Measurements from ENCODE around the gene PET100.

PET100 gene

GRCh38 chr19:7623725-7624603, 5.6 kb upstream of the PET100 start:
- in situ Hi-C loops (cut with MboI; ENCODE audit: low sequenced_read_pairs, unreplicated experiment): no loop called here
- no peak for DNase-seq (ENCODE audit: low spot score)
- TF ChIP-seq, protein P1, sequence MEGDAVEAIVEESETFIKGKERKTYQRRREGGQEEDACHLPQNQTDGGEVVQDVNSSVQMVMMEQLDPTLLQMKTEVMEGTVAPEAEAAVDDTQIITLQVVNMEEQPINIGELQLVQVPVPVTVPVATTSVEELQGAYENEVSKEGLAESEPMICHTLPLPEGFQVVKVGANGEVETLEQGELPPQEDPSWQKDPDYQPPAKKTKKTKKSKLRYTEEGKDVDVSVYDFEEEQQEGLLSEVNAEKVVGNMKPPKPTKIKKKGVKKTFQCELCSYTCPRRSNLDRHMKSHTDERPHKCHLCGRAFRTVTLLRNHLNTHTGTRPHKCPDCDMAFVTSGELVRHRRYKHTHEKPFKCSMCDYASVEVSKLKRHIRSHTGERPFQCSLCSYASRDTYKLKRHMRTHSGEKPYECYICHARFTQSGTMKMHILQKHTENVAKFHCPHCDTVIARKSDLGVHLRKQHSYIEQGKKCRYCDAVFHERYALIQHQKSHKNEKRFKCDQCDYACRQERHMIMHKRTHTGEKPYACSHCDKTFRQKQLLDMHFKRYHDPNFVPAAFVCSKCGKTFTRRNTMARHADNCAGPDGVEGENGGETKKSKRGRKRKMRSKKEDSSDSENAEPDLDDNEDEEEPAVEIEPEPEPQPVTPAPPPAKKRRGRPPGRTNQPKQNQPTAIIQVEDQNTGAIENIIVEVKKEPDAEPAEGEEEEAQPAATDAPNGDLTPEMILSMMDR (IDR thresholded peaks at IDR 0.05; ENCODE audit: borderline replicate concordance, control extremely low read depth, extremely low read depth, insufficient read depth, missing control alignments): no peak

DNA sequence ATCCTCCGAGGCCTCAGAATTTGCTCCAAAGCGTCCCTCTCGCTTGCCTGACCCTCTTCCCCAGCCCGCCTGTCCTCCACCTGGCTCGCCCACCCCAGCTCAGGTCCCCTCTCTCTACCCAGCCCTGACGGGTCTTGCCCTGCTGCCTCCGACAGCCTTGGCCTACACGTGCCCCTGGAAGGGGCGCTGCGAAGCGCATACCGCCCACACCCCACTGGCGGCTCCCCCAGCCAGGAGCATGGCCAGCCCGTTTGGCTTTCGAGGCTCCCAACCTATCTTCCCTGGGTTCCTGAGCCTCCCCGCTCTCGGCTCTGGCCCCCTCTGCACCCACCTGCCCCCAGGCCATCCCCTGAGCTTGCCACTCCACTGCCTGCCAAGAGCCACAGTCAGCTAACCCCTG, 4.8 kb upstream of the PET100 start:
- in situ Hi-C loops (cut with MboI; ENCODE audit: low sequenced_read_pairs, unreplicated experiment): no loop called here
- DNase-seq (ENCODE audit: low spot score): no peak
- TF ChIP-seq, protein P1 (IDR thresholded peaks at IDR 0.05; ENCODE audit: borderline replicate concordance, control extremely low read depth, extremely low read depth, insufficient read depth, missing control alignments): no peak

- in situ Hi-C loops (cut with MboI; ENCODE audit: low sequenced_read_pairs, unreplicated experiment): no loop called here
- TF ChIP-seq, protein P1 (IDR thresholded peaks at IDR 0.05; ENCODE audit: borderline replicate concordance, control extremely low read depth, extremely low read depth, insufficient read depth, missing control alignments): no peak
- DNase-seq (ENCODE audit: low spot score): no peak
These were observed 3.7 kb upstream of the PET100 start for GRCh38 chr19:7625763-7626372.

DNA sequence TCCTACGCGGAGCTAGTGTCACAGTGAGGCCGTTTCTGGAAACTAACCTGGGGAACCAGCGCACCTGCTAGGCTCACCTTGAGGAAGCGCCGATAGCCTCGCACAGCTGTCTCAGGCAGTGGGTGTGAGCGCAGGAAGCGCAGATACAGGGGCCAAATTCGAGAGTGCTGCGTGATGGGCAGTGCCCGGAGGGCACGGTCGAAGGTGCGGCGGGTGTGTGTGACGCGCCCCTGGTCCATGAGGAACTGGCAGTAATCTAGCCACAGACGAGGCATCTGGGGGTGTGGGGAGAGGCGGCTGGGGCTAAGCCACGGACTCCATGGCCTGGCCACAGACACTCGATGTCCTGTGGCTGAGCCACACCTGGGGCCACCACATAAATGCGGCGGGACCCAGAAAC, 2.4 kb upstream of the PET100 start:
- in situ Hi-C loops (cut with MboI; ENCODE audit: low sequenced_read_pairs, unreplicated experiment): no loop called here
- no peak for DNase-seq (ENCODE audit: low spot score)
- TF ChIP-seq, protein P1 (IDR thresholded peaks at IDR 0.05; ENCODE audit: borderline replicate concordance, control extremely low read depth, extremely low read depth, insufficient read depth, missing control alignments): no peak

- in situ Hi-C loops (cut with MboI; ENCODE audit: low sequenced_read_pairs, unreplicated experiment): no loop called here
- no peak for DNase-seq (ENCODE audit: low spot score)
- TF ChIP-seq, protein P1 (IDR thresholded peaks at IDR 0.05; ENCODE audit: borderline replicate concordance, control extremely low read depth, extremely low read depth, insufficient read depth, missing control alignments): no peak
These were observed 843 bp upstream of the PET100 start for GRCh38 chr19:7628589-7629311.

GRCh38 chr19:7631577-7631976, 2.0 kb downstream of the PET100 start:
- no peak for DNase-seq (ENCODE audit: low spot score)
- in situ Hi-C loops (cut with MboI; ENCODE audit: low sequenced_read_pairs, unreplicated experiment): no loop called here
- TF ChIP-seq, protein P1 (IDR thresholded peaks at IDR 0.05; ENCODE audit: borderline replicate concordance, control extremely low read depth, extremely low read depth, insufficient read depth, missing control alignments): no peak
